Mesothelial cell of epicardium (in vitro differentiated cells): ENCODE results near the gene FLOT2. TPM values are rescaled to one million over a fixed set of nuclear protein-coding genes. Genes with fewer than 3 reads are reported as not detected.
A peak's percentile ranks its signal among the peaks of the same experiment; 100 is the strongest.
"Not testable (repeated sequence)": the region's sequence is repeated elsewhere in the genome, so short reads cannot be mapped to it uniquely, and the experiment has no call there.

Experiments used
- DNase-seq, 2 experiments: peaks; one replicate each; pipeline ENCODE4 v3.0.0; 2021; ENCODE audit warnings: low spot score in 2 of 2; ENCODE audit not compliant: unreplicated experiment in 2 of 2
- H3K27ac Mint-ChIP-seq: 2 replicates; pipeline ENCODE4 v1.8.0; 2021; ENCODE audit warnings: mixed read lengths
- H3K27me3 Mint-ChIP-seq: 2 replicates; pipeline ENCODE4 v1.8.0; 2021; ENCODE audit warnings: low read depth, mixed read lengths
- H3K36me3 Mint-ChIP-seq: 2 replicates; pipeline ENCODE4 v1.8.0; 2021; ENCODE audit warnings: mixed read lengths
- H3K4me1 Mint-ChIP-seq: 2 replicates; pipeline ENCODE4 v1.8.0; 2021; ENCODE audit warnings: mixed read lengths
- H3K4me3 Mint-ChIP-seq: 2 replicates; pipeline ENCODE4 v1.8.0; 2021; ENCODE audit warnings: mild to moderate bottlenecking, moderate library complexity, mixed read lengths
- H3K9me3 Mint-ChIP-seq: 2 replicates; pipeline ENCODE4 v1.8.0; 2021; ENCODE audit warnings: mixed read lengths
- CTCF ChIP-seq: fragments of 200-600 bp; sonication (generic); IDR thresholded peaks from one replicate; pipeline ENCODE4 v1.5.0; 2021; ENCODE audit warnings: antibody characterized with exemption; ENCODE audit not compliant: unreplicated experiment
- total RNA-seq: library from RNA; stranded (reverse); gene quantifications from 3 replicates; pipeline ENCODE4 v1.2.1, GENCODE V29; 2021

Gene FLOT2
- total RNA-seq, 1 donor from 2014 or later, result 85.4 TPM

- not testable (repeated sequence) for DNase-seq, H3K36me3 Mint-ChIP-seq, H3K4me3 Mint-ChIP-seq, H3K4me1 Mint-ChIP-seq, H3K27me3 Mint-ChIP-seq, H3K9me3 Mint-ChIP-seq, H3K27ac Mint-ChIP-seq
- peak; percentile 63 for TF ChIP-seq CTCF
Measured at GRCh38 chr17:28848667-28849066, 48.9 kb downstream of the FLOT2 start.

GRCh38 chr17:28846699-28847098 lies 50.8 kb downstream of the FLOT2 start:
- not testable (repeated sequence) for H3K36me3 Mint-ChIP-seq, DNase-seq, H3K4me1 Mint-ChIP-seq, H3K27me3 Mint-ChIP-seq, H3K9me3 Mint-ChIP-seq, H3K4me3 Mint-ChIP-seq, H3K27ac Mint-ChIP-seq

GRCh38 chr17:28846231-28846630 lies 51.3 kb downstream of the FLOT2 start:
- TF ChIP-seq CTCF, result no peak
- H3K4me1 Mint-ChIP-seq, result peaks cover 12% of the 10 kb centered on the region
- no peaks in the 10 kb centered on the region for H3K36me3 Mint-ChIP-seq
- no peaks in the 10 kb centered on the region for H3K9me3 Mint-ChIP-seq
- no peak for DNase-seq
- no peak overlapping the region for H3K4me3 Mint-ChIP-seq
- H3K27me3 Mint-ChIP-seq, result no peaks in the 10 kb centered on the region
- no peak overlapping the region for H3K27ac Mint-ChIP-seq

GRCh38 chr17:28843816-28844148 lies 53.8 kb downstream of the FLOT2 start:
- Mint-ChIP-seq H3K27ac (no peak overlapping the region), H3K27me3 (no peaks in the 10 kb centered on the region), H3K36me3 (peaks cover 2% of the 10 kb centered on the region), H3K4me1 (peaks cover 20% of the 10 kb centered on the region), H3K4me3 (peak overlapping the region; percentile 99), H3K9me3 (no peaks in the 10 kb centered on the region)
- no peak for TF ChIP-seq CTCF
- DNase-seq, result no peak

GRCh38 chr17:28842282-28843012 lies 55.1 kb downstream of the FLOT2 start, which contains the start of gene FAM222B:
Gene FAM222B, minus strand, starts transcription at chr17:28842790. Its CDS starts 76,123 bp downstream, at chr17:28766667.
- peak within 1 kb of the TSS; percentile 99 for H3K4me3 Mint-ChIP-seq
- peak within 1 kb of the TSS; percentile 94 for H3K27ac Mint-ChIP-seq
- peaks cover 20% of the 10 kb centered on the region for H3K4me1 Mint-ChIP-seq
- peak; percentile 84 to 89 for DNase-seq
- peaks cover 2% of the 10 kb centered on the region for H3K36me3 Mint-ChIP-seq
- H3K27me3 Mint-ChIP-seq, result no peaks in the 10 kb centered on the region
- no peaks in the 10 kb centered on the region for H3K9me3 Mint-ChIP-seq
- TF ChIP-seq CTCF, result no peak

- peak overlapping the region; percentile 94 for H3K27ac Mint-ChIP-seq
- peak overlapping the region; percentile 99 for H3K4me3 Mint-ChIP-seq
- H3K4me1 Mint-ChIP-seq, result peaks cover 20% of the 10 kb centered on the region
- no peaks in the 10 kb centered on the region for H3K27me3 Mint-ChIP-seq
- peaks cover 2% of the 10 kb centered on the region for H3K36me3 Mint-ChIP-seq
- no peak for TF ChIP-seq CTCF
- H3K9me3 Mint-ChIP-seq, result no peaks in the 10 kb centered on the region
- DNase-seq, result no peak
Measured at GRCh38 chr17:28841901-28842281, 55.6 kb downstream of the FLOT2 start.
